PC-3 (cell line): ENCODE results near the gene CCT5.

Experiments used
- CTCF ChIP-seq: fragments of 300-600 bp; sonication (generic); conservative IDR thresholded peaks from 2 replicates; pipeline ENCODE4 v1.5.1; 2017; ENCODE audit warnings: antibody characterized with exemption, low read depth, mild to moderate bottlenecking, low read length
- EZH2 ChIP-seq: fragments of 300-600 bp; sonication (generic); IDR thresholded peaks from one replicate; pipeline ENCODE4 v1.6.1; 2017; ENCODE audit warnings: antibody characterized with exemption, mild to moderate bottlenecking, low read length; ENCODE audit not compliant: unreplicated experiment

GRCh38 chr5:10259899-10260298 is 9.8 kb downstream of the CCT5 start:
- TF ChIP-seq CTCF: no peak
- no peak for TF ChIP-seq EZH2
